ENCODE data around the gene ERCC6L2. TPM values are rescaled to one million over a fixed set of nuclear protein-coding genes. Genes with fewer than 3 reads are reported as not detected.

ERCC6L2 gene
- total and polyA plus RNA-seq, 2 donors (not counting 1 experiment from before 2014, with no cell fraction given) = 10.1 to 52.0 TPM

DNA sequence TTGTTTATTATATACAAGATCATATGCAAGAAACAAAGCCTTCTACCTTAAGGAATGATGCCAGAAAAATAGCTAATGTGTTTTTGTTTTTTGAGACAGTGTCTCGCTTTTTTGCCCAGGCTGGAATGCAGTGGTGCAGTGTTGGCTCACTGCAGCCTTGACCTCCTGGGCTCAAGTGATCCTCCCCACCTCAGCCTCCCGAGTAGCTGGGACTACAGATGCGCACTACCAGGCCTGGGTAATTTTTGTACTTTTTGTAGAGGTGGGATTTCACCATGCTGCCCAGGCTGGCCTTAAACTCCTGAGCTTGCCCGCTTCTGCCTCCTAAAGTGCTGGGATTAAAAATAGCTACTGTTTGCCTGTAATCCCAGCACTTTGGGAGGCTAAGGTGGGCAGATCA, 15.1 kb downstream of the ERCC6L2 start:
- Mint-ChIP-seq H3K9me3 (ENCODE audit: insufficient read depth) (peaks cover 2% of the 10 kb centered on the region), H3K4me3 (no peak overlapping the region), H3K4me1 (peaks cover 8% of the 10 kb centered on the region), H3K27ac (no peak overlapping the region), H3K27me3 (no peaks in the 10 kb centered on the region)
- Histone ChIP-seq H3K79me2 (ENCODE audit: control insufficient read depth, insufficient read depth, low read length) (peaks cover 28% of the 10 kb centered on the region), H3K27me3 (replicated peaks in 1 of 4; ENCODE audit: control extremely low read depth in 1 of 4, control insufficient read depth in 3 of 4, insufficient read depth in 4 of 4, low read length in 3 of 4) (no peaks in the 10 kb centered on the region), H3K4me3 (ENCODE audit: control extremely low read depth in 1 of 5, extremely low read depth in 1 of 5, insufficient read depth in 1 of 5, low read depth in 2 of 5, low read length in 4 of 5) (no peak overlapping the region), H2AFZ (ENCODE audit: insufficient read depth, low read depth, low read length, poor library complexity, severe bottlenecking) (no peak overlapping the region), H3K9ac (ENCODE audit: low read length) (no peak overlapping the region), H3K9me3 (ENCODE audit: control extremely low read depth in 1 of 3, control insufficient read depth in 2 of 3, insufficient read depth in 1 of 3, low read length in 2 of 3) (peaks cover 0 to 6% (median 4%) of the 10 kb centered on the region in 3 donors), H3K27ac (ENCODE audit: low read length in 2 of 2) (no peak overlapping the region), H3K4me2 (replicated peaks; ENCODE audit: low read depth, low read length, poor library complexity, severe bottlenecking) (no peak overlapping the region), H3K4me1 (ENCODE audit: control insufficient read depth in 2 of 2, insufficient read depth in 2 of 2, low read length in 2 of 2) (peaks cover 0 to 4% of the 10 kb centered on the region in 2 donors), H4K20me1 (ENCODE audit: control insufficient read depth, insufficient read depth, low read length, poor library complexity, severe bottlenecking) (peaks cover 5% of the 10 kb centered on the region), H3K36me3 (replicated peaks in 1 of 2; ENCODE audit: control extremely low read depth in 1 of 2, control insufficient read depth in 1 of 2, extremely low read depth in 1 of 2, insufficient read depth in 2 of 2, low read length in 1 of 2) (no peaks in the 10 kb centered on the region)
- 100% methylated on average over 3 of the region's 4 CpGs for WGBS (ENCODE audit: insufficient coverage)
- ATAC-seq (ENCODE audit: low read depth) (no peak), DNase-seq (no peak)
- TF ChIP-seq EZH2 (IDR thresholded peaks at IDR 0.05; ENCODE audit: borderline replicate concordance, insufficient read depth, low read depth, low read length, poor library complexity, severe bottlenecking) = no peak
- TF ChIP-seq, protein P1, sequence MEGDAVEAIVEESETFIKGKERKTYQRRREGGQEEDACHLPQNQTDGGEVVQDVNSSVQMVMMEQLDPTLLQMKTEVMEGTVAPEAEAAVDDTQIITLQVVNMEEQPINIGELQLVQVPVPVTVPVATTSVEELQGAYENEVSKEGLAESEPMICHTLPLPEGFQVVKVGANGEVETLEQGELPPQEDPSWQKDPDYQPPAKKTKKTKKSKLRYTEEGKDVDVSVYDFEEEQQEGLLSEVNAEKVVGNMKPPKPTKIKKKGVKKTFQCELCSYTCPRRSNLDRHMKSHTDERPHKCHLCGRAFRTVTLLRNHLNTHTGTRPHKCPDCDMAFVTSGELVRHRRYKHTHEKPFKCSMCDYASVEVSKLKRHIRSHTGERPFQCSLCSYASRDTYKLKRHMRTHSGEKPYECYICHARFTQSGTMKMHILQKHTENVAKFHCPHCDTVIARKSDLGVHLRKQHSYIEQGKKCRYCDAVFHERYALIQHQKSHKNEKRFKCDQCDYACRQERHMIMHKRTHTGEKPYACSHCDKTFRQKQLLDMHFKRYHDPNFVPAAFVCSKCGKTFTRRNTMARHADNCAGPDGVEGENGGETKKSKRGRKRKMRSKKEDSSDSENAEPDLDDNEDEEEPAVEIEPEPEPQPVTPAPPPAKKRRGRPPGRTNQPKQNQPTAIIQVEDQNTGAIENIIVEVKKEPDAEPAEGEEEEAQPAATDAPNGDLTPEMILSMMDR (IDR thresholded peaks at IDR 0.05) = no peak
- ChIA-PET CTCF (interaction anchor here (0.5 kb wide), 1 partner anchor 1053 kb away, joined by 5 read pairs; no protein-coding TSS in a partner anchor), POLR2A (no interaction called here)
- intact Hi-C loops (cut with micrococcal nuclease) = no loop called here

DNA sequence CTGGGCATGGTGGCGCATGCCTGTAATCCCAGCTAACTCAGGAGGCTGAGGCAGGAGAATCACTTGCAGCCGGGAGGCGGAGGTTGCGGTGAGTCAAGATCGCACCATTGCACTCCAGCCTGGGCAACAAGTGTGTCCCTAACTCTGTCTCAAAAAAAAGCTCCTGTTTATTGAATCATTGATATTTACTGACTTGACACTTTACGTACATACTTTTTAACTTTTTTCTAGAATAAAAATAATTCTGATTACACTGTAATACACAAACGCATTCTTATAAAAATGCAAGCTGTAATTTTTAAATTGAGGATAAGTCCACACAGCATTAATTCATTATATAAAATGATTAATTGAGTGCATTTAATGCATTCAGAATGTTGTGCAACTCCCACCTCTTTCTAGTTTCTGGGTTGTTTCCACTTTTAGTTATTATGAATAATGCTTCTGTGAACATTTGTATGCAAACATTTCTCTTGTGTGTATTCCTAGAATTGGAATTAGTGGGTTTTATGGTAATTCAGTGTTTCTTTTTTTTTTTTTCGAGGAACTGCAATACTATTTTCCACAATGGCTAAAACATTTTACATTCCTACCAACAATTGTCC, 15.7 kb downstream of the ERCC6L2 start:
- POLR2A ChIA-PET = no interaction called here
- WGBS (ENCODE audit: insufficient coverage) = 97% methylated on average over 5 of the region's 8 CpGs
- H3K79me2 ChIP-seq (ENCODE audit: control insufficient read depth, insufficient read depth, low read length) = peaks cover 25% of the 10 kb centered on the region

More for the DNA sequence above, 15.7 kb downstream of the ERCC6L2 start:
- Histone ChIP-seq H3K36me3 (replicated peaks in 1 of 2; ENCODE audit: control extremely low read depth in 1 of 2, control insufficient read depth in 1 of 2, extremely low read depth in 1 of 2, insufficient read depth in 2 of 2, low read length in 1 of 2) (no peaks in the 10 kb centered on the region), H3K4me2 (replicated peaks; ENCODE audit: low read depth, low read length, poor library complexity, severe bottlenecking) (no peak overlapping the region), H3K4me1 (ENCODE audit: control insufficient read depth in 2 of 2, insufficient read depth in 2 of 2, low read length in 2 of 2) (peaks cover 0 to 4% of the 10 kb centered on the region in 2 donors), H3K27me3 (replicated peaks in 1 of 4; ENCODE audit: control extremely low read depth in 1 of 4, control insufficient read depth in 3 of 4, insufficient read depth in 4 of 4, low read length in 3 of 4) (no peaks in the 10 kb centered on the region), H4K20me1 (ENCODE audit: control insufficient read depth, insufficient read depth, low read length, poor library complexity, severe bottlenecking) (peaks cover 5% of the 10 kb centered on the region), H2AFZ (ENCODE audit: insufficient read depth, low read depth, low read length, poor library complexity, severe bottlenecking) (no peak overlapping the region), H3K4me3 (ENCODE audit: control extremely low read depth in 1 of 5, extremely low read depth in 1 of 5, insufficient read depth in 1 of 5, low read depth in 2 of 5, low read length in 4 of 5) (no peak overlapping the region), H3K9me3 (ENCODE audit: control extremely low read depth in 1 of 3, control insufficient read depth in 2 of 3, insufficient read depth in 1 of 3, low read length in 2 of 3) (peaks cover 0 to 6% (median 4%) of the 10 kb centered on the region in 3 donors), H3K27ac (ENCODE audit: low read length in 2 of 2) (no peak overlapping the region), H3K9ac (ENCODE audit: low read length) (no peak overlapping the region)
- H3K4me3 Mint-ChIP-seq = no peak overlapping the region
- DNase-seq = no peak
- H3K9me3 Mint-ChIP-seq (ENCODE audit: insufficient read depth) = peaks cover 2% of the 10 kb centered on the region
- no peak for ATAC-seq (ENCODE audit: low read depth)
- CTCF ChIA-PET = interaction anchor here (0.5 kb wide), 1 partner anchor 1054 kb away, joined by 5 read pairs; no protein-coding TSS in a partner anchor
- intact Hi-C loops (cut with micrococcal nuclease) = no loop called here
- peaks cover 8% of the 10 kb centered on the region for H3K4me1 Mint-ChIP-seq
- H3K27ac Mint-ChIP-seq = no peak overlapping the region
- TF ChIP-seq, protein P1 (IDR thresholded peaks at IDR 0.05) = no peak
- no peak for TF ChIP-seq EZH2 (IDR thresholded peaks at IDR 0.05; ENCODE audit: borderline replicate concordance, insufficient read depth, low read depth, low read length, poor library complexity, severe bottlenecking)
- no peaks in the 10 kb centered on the region for H3K27me3 Mint-ChIP-seq

Measured in B cell (primary cell).